GM19023 (cell line): Measurements from ENCODE around the gene TTC3.
"Not testable (repeated sequence)": the region's sequence is repeated elsewhere in the genome, so short reads cannot be mapped to it uniquely, and the experiment has no call there.

Source experiments
- ATAC-seq: cut with Tn5 transposase; IDR thresholded peaks from one replicate; pipeline ENCODE4 v1.9.1; 2021; ENCODE audit warnings: mild to moderate bottlenecking, moderate library complexity; ENCODE audit not compliant: unreplicated experiment

The TTC3 gene

DNA sequence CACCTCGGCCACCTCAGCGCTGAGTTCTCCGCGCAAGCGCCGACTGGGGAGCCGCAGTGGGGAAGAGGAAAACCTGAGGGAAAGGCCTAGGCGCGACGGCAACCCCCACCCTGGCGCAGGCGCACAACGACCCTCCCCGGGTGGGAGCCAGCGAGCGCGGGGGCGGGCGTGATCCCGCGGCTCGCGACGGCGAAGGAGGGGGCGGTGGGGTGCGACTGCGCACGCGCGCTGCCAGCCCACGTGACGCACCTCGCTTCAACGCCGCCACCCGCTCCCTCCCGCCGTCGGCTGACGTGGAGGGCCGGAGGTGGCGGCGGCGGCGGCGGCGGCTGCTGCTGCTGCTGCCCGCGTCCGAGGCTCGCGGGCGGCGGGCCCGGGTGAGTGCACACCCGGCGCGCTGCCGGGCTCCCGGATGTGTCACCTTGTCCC, at the start of gene TTC3, which contains the start of gene PIGP:
TSS of gene TTC3 (plus strand) at position 267 of the 429 bp plus-strand sequence. CDS start 14,004 bp downstream, outside the sequence.
TSS of gene PIGP (minus strand) at position 84 of the 429 bp plus-strand sequence. CDS start 556 bp downstream, outside the sequence.
- ATAC-seq, result peak; percentile 66

GRCh38 chr21:37026499-37026898, 46.6 kb upstream of the TTC3 start:
- ATAC-seq, result no peak

GRCh38 chr21:37028570-37028969, 44.5 kb upstream of the TTC3 start:
- ATAC-seq, result no peak

DNA sequence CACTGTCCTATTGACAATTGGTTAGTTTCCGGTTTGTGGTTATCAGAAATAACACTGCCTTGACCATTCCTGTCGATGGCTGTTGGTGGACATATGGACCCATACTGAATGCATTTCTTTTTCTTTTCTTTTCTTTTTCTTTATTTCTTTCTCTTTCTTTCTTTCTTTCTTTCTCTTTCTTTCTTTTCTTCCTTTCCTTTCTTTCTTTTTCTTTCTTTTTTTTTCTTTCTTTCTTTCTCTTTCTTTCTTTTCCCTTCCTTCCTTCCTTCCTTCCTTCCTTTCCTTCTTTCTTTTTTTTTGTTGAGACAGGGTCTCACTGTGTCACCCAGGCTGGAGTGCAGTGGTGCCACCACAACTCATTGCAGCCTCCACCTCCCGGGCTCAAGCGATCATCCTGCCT, 42.2 kb upstream of the TTC3 start:
- no peak for ATAC-seq

GRCh38 chr21:37032293-37032692, 40.8 kb upstream of the TTC3 start:
- no peak for ATAC-seq

DNA sequence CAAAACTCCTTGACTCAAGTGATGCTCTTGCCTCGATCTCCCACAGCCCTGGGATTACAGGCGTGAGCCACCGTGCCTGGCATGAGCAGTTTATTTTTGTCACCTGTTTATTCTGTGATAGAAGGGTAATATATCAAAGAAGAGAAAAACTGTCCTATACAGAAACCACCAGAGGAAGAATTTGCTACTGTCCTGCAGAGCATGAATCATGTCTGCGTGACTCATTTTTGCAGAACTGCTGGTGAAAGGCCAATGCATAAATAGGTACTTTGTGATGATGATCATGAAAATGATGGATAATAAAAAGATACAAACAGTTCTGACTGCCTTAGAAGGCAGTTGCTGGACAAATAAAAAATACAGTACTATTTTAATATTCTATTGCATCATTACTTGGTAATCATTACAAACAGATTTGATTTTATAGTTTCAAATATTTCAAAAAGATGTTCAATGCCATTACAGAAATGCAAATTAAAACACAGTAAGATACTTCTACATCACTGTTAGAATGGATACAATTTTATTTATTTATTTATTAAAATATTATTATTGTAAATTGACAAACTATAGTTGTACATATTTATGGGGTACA, 40.1 kb upstream of the TTC3 start:
- ATAC-seq, result no peak

DNA sequence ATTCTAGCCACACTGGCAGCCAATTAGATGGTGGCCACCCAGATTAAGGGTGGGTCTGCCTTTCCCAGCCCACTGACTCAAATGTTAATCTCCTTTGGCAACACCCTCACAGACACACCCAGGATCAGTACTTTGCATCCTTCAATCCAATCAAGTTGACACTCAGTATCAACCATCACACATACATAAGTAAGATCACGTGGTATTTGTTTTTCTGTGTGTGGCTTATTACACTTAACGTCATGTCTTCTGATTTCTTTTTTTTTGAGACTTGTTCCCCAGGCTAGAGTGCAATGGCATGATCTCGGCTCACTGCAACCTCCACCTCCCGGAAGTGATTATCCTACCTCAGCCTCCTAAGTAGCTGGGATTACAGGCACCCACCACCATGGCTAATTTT, 38.7 kb upstream of the TTC3 start:
- not testable (repeated sequence) for ATAC-seq

DNA sequence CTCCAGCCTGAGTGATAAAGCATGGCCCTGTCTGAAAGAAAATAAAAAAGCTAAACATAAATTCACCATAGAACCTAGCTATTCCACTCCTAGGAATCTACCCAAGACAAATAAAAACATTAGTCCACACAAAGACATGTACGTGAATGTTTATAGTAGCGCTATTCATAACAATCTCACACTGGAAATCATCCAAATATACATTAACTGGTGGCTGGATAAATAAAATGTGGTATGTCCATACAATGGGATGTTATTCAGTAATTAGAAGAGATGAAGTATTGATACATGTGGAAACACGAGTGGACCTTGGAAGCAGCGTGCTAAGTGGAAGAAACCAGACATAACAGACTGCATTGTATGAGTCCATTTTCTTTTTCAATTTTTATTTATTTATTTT, 36.9 kb upstream of the TTC3 start:
- no peak for ATAC-seq

DNA sequence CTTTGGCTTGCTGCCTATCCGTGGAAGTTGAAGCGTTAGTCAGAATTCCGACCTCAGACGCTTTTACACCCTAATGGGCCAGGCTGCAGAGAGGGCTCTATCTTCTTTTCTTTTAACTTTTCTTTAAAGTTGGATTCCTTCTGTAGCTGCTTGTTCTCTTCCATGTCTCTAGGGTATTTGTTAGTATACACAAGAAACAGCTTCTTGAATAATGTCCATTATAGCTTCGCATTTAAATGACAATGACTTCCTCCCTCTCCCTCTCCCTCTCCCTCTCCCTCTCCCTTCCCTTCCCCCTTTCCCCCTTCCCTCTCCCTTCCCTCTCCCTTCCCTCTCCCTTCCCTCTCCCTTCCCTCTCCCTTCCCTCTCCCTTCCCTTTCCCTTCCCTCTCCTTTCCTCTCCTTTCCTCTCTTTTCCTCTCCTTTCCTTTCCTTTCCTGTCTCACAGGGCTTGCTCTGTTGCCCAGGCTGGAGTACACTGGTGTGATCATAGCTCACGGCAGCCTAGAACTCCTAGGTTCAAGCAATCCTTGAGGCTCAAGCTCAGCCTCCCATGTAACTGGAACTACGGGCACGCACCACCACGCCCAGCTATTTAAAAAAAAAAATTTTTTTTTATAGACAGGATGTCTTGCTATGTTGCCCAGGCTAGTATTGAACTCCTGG, 33.5 kb upstream of the TTC3 start:
- ATAC-seq, result no peak

GRCh38 chr21:37040212-37040611, 32.8 kb upstream of the TTC3 start:
- ATAC-seq, result no peak

DNA sequence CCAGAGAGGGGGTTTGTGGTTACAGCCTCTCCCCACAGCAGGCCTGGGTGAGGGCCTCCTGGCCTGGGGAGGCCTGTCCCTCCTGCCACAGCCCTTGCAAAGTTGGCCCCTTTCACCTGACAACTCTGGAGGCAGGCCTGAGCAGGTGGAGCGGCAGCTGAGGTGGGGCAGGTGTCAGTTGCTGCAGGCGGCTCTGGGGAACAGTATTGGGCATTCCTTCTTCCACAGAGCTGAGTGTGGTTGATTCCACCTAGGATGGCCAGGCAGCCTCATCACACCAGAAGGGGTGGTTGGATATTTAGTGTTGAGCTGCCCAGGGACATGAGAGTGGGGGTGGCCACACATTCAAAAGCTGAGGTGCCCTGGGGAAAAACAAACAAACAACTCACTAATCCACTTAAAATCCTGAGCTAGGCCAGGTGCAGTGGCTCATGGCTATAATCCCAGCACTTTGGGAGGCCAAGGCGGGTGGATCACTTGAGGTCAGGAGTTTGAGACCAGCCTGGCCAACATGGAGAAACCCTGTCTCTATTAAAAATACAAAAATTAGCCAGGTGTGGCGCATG, 31.3 kb upstream of the TTC3 start:
- ATAC-seq, result no peak

GRCh38 chr21:37043818-37044217, 29.2 kb upstream of the TTC3 start:
- no peak for ATAC-seq

- no peak for ATAC-seq
These were observed 28.4 kb upstream of the TTC3 start for GRCh38 chr21:37044643-37045042.

DNA sequence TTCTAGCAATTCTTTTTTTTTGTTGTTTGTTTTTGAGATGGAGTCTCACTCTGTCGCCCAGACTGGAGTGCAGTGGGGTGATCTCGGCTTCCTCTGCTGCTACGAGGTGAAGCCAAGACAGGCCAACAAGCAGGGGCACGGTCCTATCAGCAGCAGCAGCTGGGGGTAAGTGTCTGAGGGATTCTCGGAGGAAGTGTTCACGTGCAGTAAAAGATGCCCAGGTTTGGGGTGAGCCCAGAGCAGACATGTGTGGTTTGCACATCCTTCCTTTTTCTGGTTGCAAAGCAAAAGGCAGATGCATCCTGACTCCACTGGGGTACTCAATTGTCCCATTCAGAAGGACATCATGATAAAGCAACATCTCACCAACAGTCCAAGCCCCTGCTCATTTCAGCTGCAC, 27.9 kb upstream of the TTC3 start:
- ATAC-seq, result no peak

DNA sequence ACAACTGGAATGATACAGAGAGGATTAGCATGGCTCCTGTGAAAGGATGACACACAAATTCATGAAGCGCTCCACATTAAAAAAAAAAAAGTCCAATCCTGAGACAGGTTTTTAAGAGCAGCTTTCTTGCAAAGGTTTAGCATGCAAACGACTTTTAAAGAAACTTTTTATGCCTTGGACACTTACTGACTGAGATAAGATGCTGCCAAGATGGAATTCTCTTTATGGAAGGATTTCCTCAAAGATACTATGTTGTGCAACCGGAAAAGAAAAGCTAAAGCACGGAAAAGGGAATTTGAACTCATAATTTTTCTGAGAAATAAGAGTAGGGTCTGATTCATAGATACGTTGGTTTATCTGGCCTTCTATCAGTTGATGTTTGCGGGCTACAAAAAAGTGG, 27.5 kb upstream of the TTC3 start:
- no peak for ATAC-seq

- no peak for ATAC-seq
These were observed 26.0 kb upstream of the TTC3 start for GRCh38 chr21:37047079-37047478.

DNA sequence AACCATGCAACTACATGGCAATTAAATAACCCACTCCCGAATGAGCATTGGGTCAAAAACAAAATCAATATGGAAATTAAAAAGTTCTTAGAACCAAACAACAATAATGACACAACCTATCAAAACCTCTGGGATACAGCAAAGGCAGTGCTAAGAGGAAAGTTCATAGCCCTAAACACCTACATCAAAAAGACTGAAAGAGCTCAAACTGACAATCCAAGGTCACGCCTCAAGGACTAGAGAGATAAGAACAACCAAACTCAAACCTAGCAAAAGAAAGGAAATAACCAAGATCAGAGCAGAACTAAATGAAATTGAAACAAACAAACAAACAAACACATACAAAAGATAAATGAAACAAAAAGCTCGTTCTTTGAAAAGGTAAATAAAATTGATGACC, 23.3 kb upstream of the TTC3 start:
- not testable (repeated sequence) for ATAC-seq

DNA sequence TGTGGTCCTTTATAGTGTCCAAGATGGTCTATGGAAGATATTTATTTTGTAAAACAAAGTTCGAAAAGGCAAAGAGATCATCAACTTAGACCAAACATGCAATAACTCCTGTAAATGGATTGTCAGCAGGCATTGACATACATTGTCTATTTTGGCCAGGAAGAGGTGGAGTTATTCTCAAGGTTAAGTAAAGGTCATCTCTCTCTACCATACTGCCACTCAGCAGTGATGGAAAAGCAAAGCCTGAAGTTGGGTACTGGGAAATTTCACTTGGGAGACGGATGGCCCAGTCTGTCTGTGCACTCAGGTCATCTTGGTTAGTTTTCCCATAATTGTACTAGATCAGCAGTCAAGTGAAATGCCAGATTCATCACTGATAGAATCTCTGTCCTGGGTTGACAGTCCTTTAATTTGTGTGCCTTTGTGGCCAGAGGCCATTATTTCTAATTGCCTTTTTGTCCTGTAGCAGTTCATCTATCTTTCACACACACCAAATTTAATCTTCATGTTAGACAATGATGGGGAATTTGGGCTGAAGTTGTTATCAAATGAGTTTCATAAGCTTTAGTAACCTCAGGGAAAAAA, 17.7 kb upstream of the TTC3 start:
- ATAC-seq, result no peak

DNA sequence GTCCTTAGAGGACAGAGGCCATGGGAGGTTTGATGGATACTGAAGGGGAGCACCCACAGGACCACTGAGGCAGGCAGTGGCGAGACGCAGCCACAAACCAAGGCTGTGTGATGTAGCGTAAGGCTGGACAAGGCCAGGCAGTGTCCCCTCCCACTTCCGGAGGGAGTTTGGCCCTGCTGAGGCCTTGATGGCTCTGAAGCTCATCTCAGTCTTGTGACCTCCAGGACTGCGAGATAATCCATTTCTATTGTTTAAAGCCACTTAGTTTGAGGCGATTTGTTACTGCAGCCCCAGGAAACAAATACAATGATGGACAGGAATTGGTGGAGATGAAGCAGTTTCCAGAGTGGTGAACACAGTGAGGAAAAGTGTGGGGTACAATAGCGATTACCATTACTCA, 15.4 kb upstream of the TTC3 start:
- ATAC-seq, result no peak

- no peak for ATAC-seq
These were observed 14.8 kb upstream of the TTC3 start for GRCh38 chr21:37058261-37058660.

GRCh38 chr21:37059181-37059580, 13.9 kb upstream of the TTC3 start:
- ATAC-seq, result no peak

DNA sequence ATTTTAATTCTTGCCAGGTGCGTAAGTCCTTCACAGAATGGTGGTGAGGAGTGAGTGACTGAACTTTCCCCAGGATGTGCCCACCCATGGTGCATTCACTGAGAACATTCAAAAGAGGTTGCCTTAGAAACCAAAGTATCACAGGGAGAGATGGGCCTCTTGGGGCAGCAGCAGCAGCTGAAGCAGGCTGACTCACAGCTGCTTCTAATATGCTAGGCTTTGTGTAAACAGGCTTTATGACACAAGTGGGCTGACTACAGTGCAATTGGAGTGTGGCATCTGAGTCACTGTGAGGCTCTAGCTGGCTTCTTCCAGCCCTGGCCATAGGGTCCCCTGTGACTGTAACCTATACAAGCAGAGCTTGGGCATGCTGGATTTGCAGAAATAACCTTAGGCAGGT, 12.8 kb upstream of the TTC3 start:
- no peak for ATAC-seq
